GM12878 (cell line): ENCODE measurements around the gene RIT1. TPM values are rescaled to one million over a fixed set of nuclear protein-coding genes. Genes with fewer than 3 reads are reported as not detected.

Experiments used
- ATAC-seq: fragments of 200-7000 bp; cut with Tn5 transposase; 3 replicates; pipeline ENCODE4 v1.9.1; 2020; ENCODE audit warnings: mild to moderate bottlenecking, moderate library complexity
- BruUV-seq: library from RNA; stranded (reverse); fragments of 400-500 nt; replicated peaks from 2 replicates; lab custom pipeline; 2021; lab: Mats Ljungman, UMichigan
- CTCF ChIA-PET: fragments of 300-600 bp; sonication (Branson Sonifier 250); formaldehyde crosslinking; extraction: SDS; loops from one replicate; lab custom pipeline; 2021; ENCODE audit warnings: inconsistent platforms; lab: Yijun Ruan, JAX
- POLR2A ChIA-PET: fragments of 350-600 bp; formaldehyde crosslinking; extraction: SDS; loops from one replicate; lab custom pipeline; 2021; ENCODE audit warnings: inconsistent platforms; lab: Charles Lee
- RAD21 ChIA-PET: fragments of 300-600 bp; sonication (Branson Sonifier 250); formaldehyde crosslinking; loops from one replicate; lab custom pipeline; 2023; ENCODE audit warnings: antibody characterized with exemption; ENCODE audit not compliant: unreplicated experiment; lab: Charles Lee
- SMC1A ChIA-PET: fragments of 300-600 bp; sonication (Branson Sonifier 250); formaldehyde crosslinking; loops from one replicate; lab custom pipeline; 2023; ENCODE audit not compliant: unreplicated experiment, uncharacterized antibody; lab: Charles Lee
- DNase-seq: peaks from one replicate; pipeline ENCODE4 v3.0.0-alpha.2; 2011; ENCODE audit warnings: low read depth, low spot score
- FAIRE-seq: peaks from 3 replicates; lab custom pipeline; 2011; peaks lifted over from hg19 to GRCh38; lab: Jason Lieb, UNC
- H2AFZ ChIP-seq: 2 replicates; pipeline ENCODE4 v1.6.0; 2011; ENCODE audit warnings: low read depth, low read length, control low read depth; ENCODE audit not compliant: control insufficient read depth
- H3K27ac ChIP-seq: 2 replicates; pipeline ENCODE4 v1.5.1; 2011; ENCODE audit warnings: control low read depth; ENCODE audit not compliant: control insufficient read depth, insufficient read depth
- H3K27me3 ChIP-seq, 2 experiments: replicated peaks in 1 of 2; 2 replicates each; pipeline versions ENCODE4 v1.6.0 to v1.6.1; 2011; ENCODE audit warnings: low read length in 1 of 2; ENCODE audit not compliant: control insufficient read depth in 2 of 2, insufficient read depth in 2 of 2
- H3K36me3 ChIP-seq, 2 experiments: 2 replicates each; pipeline ENCODE4 v1.5.1; 2011; ENCODE audit warnings: low read length in 1 of 2; ENCODE audit not compliant: control insufficient read depth in 2 of 2, insufficient read depth in 2 of 2
- H3K4me1 ChIP-seq: 2 replicates; pipeline ENCODE4 v1.6.1; 2011; ENCODE audit warnings: mild to moderate bottlenecking, low read length, moderate library complexity, mixed read lengths; ENCODE audit not compliant: control insufficient read depth, insufficient read depth
- H3K4me2 ChIP-seq: 2 replicates; pipeline ENCODE4 v1.6.0; 2011; ENCODE audit warnings: control low read depth; ENCODE audit not compliant: control insufficient read depth, insufficient read depth
- H3K4me3 ChIP-seq: fragments of 200-600 bp; sonication (generic); 2 replicates; pipeline ENCODE4 v1.5.1; 2016
- H3K79me2 ChIP-seq: 2 replicates; pipeline ENCODE4 v1.6.0; 2011; ENCODE audit warnings: low read length; ENCODE audit not compliant: control insufficient read depth, insufficient read depth
- H3K9ac ChIP-seq: 2 replicates; pipeline ENCODE4 v1.8.0; 2011; ENCODE audit warnings: low read length, control low read depth, mixed read lengths; ENCODE audit not compliant: control insufficient read depth, insufficient read depth
- H3K9me3 ChIP-seq: replicated peaks from 3 replicates; pipeline ENCODE4 v1.5.1; 2011; ENCODE audit warnings: mild to moderate bottlenecking, low read length; ENCODE audit not compliant: control insufficient read depth, insufficient read depth
- H4K20me1 ChIP-seq: 2 replicates; pipeline ENCODE4 v1.6.0; 2011; ENCODE audit not compliant: control insufficient read depth, insufficient read depth
- CEBPZ ChIP-seq: fragments of 150-350 bp; IDR thresholded peaks from 2 replicates; pipeline ENCODE4 v1.6.1; 2016; ENCODE audit warnings: low read depth, low read length
- E4F1 ChIP-seq: fragments of 450-650 bp; IDR thresholded peaks from 2 replicates; pipeline ENCODE4 v1.6.1; 2018; ENCODE audit warnings: borderline replicate concordance, mild to moderate bottlenecking; ENCODE audit not compliant: partially characterized antibody
- EED ChIP-seq: sonication (generic); IDR thresholded peaks from 2 replicates; pipeline ENCODE4 v1.6.1; 2016; ENCODE audit warnings: antibody characterized with exemption, low read depth
- HDAC6 ChIP-seq: fragments of 200-600 bp; sonication (generic); IDR thresholded peaks from one replicate; pipeline ENCODE4 v1.8.0; 2017; ENCODE audit warnings: antibody characterized with exemption; ENCODE audit not compliant: unreplicated experiment
- JUNB ChIP-seq: IDR thresholded peaks from 2 replicates; pipeline ENCODE4 v1.6.1; 2016; ENCODE audit warnings: antibody characterized with exemption, mild to moderate bottlenecking
- KAT2A ChIP-seq: conservative IDR thresholded peaks from 2 replicates; pipeline ENCODE4 v1.6.1; 2011; ENCODE audit warnings: low read depth, low read length; ENCODE audit not compliant: control insufficient read depth
- MYC ChIP-seq: IDR thresholded peaks from 2 replicates; pipeline ENCODE4 v1.6.1; 2011; ENCODE audit warnings: mild to moderate bottlenecking, low read length, moderate library complexity, inconsistent platforms; ENCODE audit not compliant: insufficient read depth, insufficient replicate concordance, insufficient read length, severe bottlenecking
- NFXL1 ChIP-seq: fragments of 450-650 bp; IDR thresholded peaks from 2 replicates; pipeline ENCODE4 v1.6.1; 2017; ENCODE audit warnings: antibody characterized with exemption, mild to moderate bottlenecking, borderline replicate concordance
- PBX3 ChIP-seq: IDR thresholded peaks from 2 replicates; pipeline ENCODE4 v1.6.1; 2011; ENCODE audit warnings: mild to moderate bottlenecking, low read depth, low read length, moderate library complexity; ENCODE audit not compliant: insufficient replicate concordance
- RBBP5 ChIP-seq: fragments of 200-600 bp; sonication (generic); conservative IDR thresholded peaks from 2 replicates; pipeline ENCODE4 v1.6.1; 2016
- SP1 ChIP-seq: IDR thresholded peaks from one replicate; pipeline ENCODE4 v1.6.1; 2011; ENCODE audit warnings: low read depth, low read length
- TARDBP ChIP-seq: IDR thresholded peaks from 2 replicates; pipeline ENCODE4 v1.6.1; 2016; ENCODE audit warnings: borderline replicate concordance
- YBX1 ChIP-seq: fragments of 450-650 bp; IDR thresholded peaks from 2 replicates; pipeline ENCODE4 v1.6.1; 2016; ENCODE audit warnings: antibody characterized with exemption
- WGBS: methylation state at CpG from one replicate; pipeline ENCODE4 v1.1.6; 2016; ENCODE audit warnings: low lambda C conversion rate; ENCODE audit not compliant: insufficient replicate concordance, insufficient coverage; ENCODE audit errors: missing lambda C conversion rate; 5-methylcytosine and 5-hydroxymethylcytosine counted together
- in situ Hi-C: fragments of 300-500 bp; cut with MboI; formaldehyde crosslinking; loops from 9 replicates; pipeline ENCODE4 v1.14.3; 2018; ENCODE audit warnings: mixed read lengths
- intact Hi-C: fragments of 100-400 bp; cut with micrococcal nuclease; formaldehyde crosslinking; loops from one replicate; pipeline ENCODE4 v1.14.2; 2022; ENCODE audit not compliant: unreplicated experiment
- polyA plus RNA-seq, 11 experiments: library from polyadenylated mRNA; depleted of rRNA in 4 of 11; unstranded in 6 of 11; stranded (reverse) in 5 of 11; fragments of >200 nt; fragmentation: Nextera tagmentation in 4 of 11; fragmentation: Illumina TruSeq in 1 of 11; extraction: Ambion mirVana in 4 of 11; extraction: Trizol in 1 of 11; gene quantifications; 1 replicate in 1 of 11; 2 replicates in 10 of 11; pipeline versions ENCODE4 v1.2.1 to v1.2.3, GENCODE V29; 2011 to 2016; ENCODE audit warnings: inconsistent platforms in 2 of 11, missing spikeins in 2 of 11, low read depth in 1 of 11
- total RNA-seq, 4 experiments: library from RNA; depleted of rRNA in 3 of 4; stranded (reverse); fragments of >200 nt in 3 of 4; fragmentation: Illumina TruSeq in 1 of 4; extraction: Trizol in 1 of 4; gene quantifications; 2 replicates each; pipeline versions ENCODE4 v1.2.1 to v1.2.3, GENCODE V29; 2013 to 2021
- TF ChIP-seq, protein P1 (sequence below): fragments of 450-650 bp; formaldehyde crosslinking; IDR thresholded peaks from 2 replicates; pipeline ENCODE4 v1.4.0; 2020; ENCODE audit warnings: mild to moderate bottlenecking, moderate library complexity

Gene RIT1
- total and polyA plus RNA-seq, 10 of the 15 experiments (the other 5 are each of a cell fraction or from before 2014, with no cell fraction given): 6.8 to 61.5 (median 13.7) TPM

DNA sequence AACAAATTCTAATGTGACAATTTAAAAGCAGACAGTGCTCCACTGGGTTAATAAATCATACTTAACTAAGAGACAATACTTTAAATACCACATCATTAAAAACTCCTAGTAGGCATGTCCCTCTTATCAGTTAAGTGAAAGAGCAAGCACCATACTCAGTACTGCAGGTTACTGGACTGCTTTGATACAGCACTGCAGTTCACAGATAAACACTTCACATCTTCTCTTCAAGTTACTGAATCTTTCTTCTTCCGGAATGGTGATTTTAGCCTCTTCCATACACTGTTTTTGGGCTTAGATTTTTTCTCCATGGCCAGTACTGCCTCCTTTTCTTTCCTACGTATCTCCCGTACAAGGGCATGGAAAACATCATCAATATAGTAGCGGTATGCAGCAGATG, 11.0 kb downstream of the RIT1 start:
- Histone ChIP-seq H3K27ac (no peak overlapping the region), H3K9ac (no peak overlapping the region), H2AFZ (no peak overlapping the region), H3K36me3 (peaks cover 6 to 27% of the 10 kb centered on the region in 2 experiments), H3K27me3 (no peaks in the 10 kb centered on the region), H3K79me2 (no peaks in the 10 kb centered on the region), H3K4me1 (no peaks in the 10 kb centered on the region), H4K20me1 (no peaks in the 10 kb centered on the region), H3K9me3 (no peaks in the 10 kb centered on the region), H3K4me2 (no peak overlapping the region), H3K4me3 (no peak overlapping the region)
- in situ Hi-C loops (no loop called here), intact Hi-C loops (no loop called here)
- no peak for ATAC-seq
- POLR2A ChIA-PET: interaction anchor here (0.7 kb wide), 1 partner anchor 117 kb away, joined by 5 read pairs; no protein-coding TSS in a partner anchor
- CTCF ChIA-PET: interaction anchor here (1.9 kb wide), 1 partner anchor 17 kb away, joined by 8 read pairs; no protein-coding TSS in a partner anchor
- no peak for TF ChIP-seq PBX3
- no peak for TF ChIP-seq CEBPZ
- TF ChIP-seq RBBP5: no peak
- TF ChIP-seq TARDBP: no peak
- no peak for TF ChIP-seq KAT2A
- TF ChIP-seq, protein P1, sequence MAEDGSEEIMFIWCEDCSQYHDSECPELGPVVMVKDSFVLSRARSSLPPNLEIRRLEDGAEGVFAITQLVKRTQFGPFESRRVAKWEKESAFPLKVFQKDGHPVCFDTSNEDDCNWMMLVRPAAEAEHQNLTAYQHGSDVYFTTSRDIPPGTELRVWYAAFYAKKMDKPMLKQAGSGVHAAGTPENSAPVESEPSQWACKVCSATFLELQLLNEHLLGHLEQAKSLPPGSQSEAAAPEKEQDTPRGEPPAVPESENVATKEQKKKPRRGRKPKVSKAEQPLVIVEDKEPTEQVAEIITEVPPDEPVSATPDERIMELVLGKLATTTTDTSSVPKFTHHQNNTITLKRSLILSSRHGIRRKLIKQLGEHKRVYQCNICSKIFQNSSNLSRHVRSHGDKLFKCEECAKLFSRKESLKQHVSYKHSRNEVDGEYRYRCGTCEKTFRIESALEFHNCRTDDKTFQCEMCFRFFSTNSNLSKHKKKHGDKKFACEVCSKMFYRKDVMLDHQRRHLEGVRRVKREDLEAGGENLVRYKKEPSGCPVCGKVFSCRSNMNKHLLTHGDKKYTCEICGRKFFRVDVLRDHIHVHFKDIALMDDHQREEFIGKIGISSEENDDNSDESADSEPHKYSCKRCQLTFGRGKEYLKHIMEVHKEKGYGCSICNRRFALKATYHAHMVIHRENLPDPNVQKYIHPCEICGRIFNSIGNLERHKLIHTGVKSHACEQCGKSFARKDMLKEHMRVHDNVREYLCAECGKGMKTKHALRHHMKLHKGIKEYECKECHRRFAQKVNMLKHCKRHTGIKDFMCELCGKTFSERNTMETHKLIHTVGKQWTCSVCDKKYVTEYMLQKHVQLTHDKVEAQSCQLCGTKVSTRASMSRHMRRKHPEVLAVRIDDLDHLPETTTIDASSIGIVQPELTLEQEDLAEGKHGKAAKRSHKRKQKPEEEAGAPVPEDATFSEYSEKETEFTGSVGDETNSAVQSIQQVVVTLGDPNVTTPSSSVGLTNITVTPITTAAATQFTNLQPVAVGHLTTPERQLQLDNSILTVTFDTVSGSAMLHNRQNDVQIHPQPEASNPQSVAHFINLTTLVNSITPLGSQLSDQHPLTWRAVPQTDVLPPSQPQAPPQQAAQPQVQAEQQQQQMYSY (CRISPR knock-in tag): no peak
- TF ChIP-seq HDAC6: no peak
- TF ChIP-seq MYC: no peak
- no peak for TF ChIP-seq JUNB
- no peak for TF ChIP-seq NFXL1
- no peak for TF ChIP-seq EED
- TF ChIP-seq SP1: no peak
- no peak for TF ChIP-seq YBX1
- no peak for TF ChIP-seq E4F1
- BruUV-seq: no TSS peak
- 95% methylated on average over 4 of the region's 4 CpGs for WGBS
- SMC1A ChIA-PET: interaction anchor here (1.5 kb wide), 1 partner anchor 9 kb away, joined by 3 read pairs; no protein-coding TSS in a partner anchor
- no peak for DNase-seq
- FAIRE-seq: no peak
- RAD21 ChIA-PET: no interaction called here
